ENCODE results near the gene ADD3.

ADD3 gene

DNA sequence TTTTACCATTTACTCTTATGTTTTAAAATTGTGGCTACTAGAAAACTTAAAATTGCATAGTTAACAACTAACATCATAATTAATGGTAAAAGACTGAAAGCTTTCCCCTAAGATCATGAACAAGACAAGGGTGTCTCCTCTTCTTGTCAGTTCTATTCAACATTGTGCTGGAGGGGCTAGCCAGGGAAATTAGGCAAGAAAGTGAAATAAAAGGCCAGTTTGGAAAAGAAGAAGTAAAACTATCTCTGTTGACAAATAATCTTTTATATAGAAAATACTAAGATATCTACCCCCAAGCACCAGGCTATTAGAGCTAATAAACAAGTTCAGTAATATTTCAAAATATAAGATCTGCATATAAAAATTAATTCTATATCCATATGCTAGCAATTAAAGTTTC, 152.7 kb downstream of the ADD3 start:
- H3K4me1 ChIP-seq (ENCODE audit: insufficient read depth, low read length), result peaks cover 18% of the 10 kb centered on the region

DNA sequence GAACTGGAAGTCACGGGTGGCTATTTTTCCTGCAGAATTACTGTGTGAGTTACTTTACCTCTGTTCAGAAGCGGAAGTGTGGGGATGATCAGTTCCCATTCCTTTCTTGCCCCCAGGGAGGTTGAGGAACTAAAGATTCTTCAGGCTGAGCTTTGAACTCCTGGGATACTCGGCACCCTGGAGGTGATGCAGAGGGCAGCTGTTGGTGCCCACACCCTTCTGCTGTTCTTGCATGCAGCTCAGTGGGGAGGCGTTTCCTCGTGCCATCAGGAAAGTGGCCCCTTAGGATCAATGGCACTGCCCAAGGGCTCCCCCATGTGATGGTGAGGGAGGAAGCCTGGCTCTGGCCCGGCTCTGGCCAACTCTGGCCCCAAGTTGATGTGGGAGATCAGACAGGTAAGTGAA, 155.0 kb downstream of the ADD3 start:
- Histone ChIP-seq H3K4me1 (ENCODE audit: insufficient read depth, low read length) (peaks cover 18% of the 10 kb centered on the region), H3K36me3 (ENCODE audit: insufficient read depth, low read length) (no peaks in the 10 kb centered on the region), H3K9ac (ENCODE audit: low read depth, low read length) (no peak overlapping the region), H3K27me3 (ENCODE audit: insufficient read depth, low read length) (peaks cover 97% of the 10 kb centered on the region), H3K4me3 (ENCODE audit: low read length) (no peak overlapping the region), H3K27ac (ENCODE audit: low read depth, low read length) (no peak overlapping the region), H3K9me3 (ENCODE audit: insufficient read depth, low read depth, low read length) (no peaks in the 10 kb centered on the region)
- WGBS, result 47% methylated on average over 6 of the region's 6 CpGs

More for the DNA sequence above, 152.7 kb downstream of the ADD3 start:
- no peak overlapping the region for H3K27ac ChIP-seq (ENCODE audit: low read depth, low read length)
- no peaks in the 10 kb centered on the region for H3K9me3 ChIP-seq (ENCODE audit: insufficient read depth, low read depth, low read length)
- no peak overlapping the region for H3K9ac ChIP-seq (ENCODE audit: low read depth, low read length)
- H3K36me3 ChIP-seq (ENCODE audit: insufficient read depth, low read length), result no peaks in the 10 kb centered on the region
- peaks cover 87% of the 10 kb centered on the region for H3K27me3 ChIP-seq (ENCODE audit: insufficient read depth, low read length)
- no peak overlapping the region for H3K4me3 ChIP-seq (ENCODE audit: low read length)

DNA sequence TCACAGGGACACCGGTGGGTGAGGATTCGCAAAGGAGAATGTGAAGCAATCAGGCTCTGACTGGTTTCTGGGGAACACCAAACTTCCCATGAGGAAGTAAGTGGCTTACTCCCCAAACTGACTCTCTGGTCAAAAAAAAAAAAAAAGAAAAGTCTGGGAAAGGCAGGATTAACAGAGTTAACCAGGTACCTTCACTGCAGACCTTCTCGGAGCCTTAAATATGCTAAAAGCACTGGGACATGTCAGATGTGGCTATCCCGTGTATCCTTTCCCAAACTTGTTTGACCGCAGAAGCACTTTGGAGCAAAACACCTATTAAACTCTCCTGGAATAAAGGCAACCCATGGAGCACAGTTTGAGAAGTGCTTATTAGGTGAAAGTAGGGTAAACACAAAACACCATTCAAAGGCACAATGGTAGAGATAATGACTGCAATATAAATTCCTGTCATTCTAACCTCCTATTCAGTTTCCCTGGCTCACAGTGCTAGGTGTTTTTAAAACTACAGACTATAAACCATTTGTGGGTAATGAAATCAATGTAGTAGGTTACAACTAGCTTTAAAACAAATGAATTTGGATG, 155.5 kb downstream of the ADD3 start:
- Histone ChIP-seq H3K4me3 (ENCODE audit: low read length) (no peak overlapping the region), H3K27ac (ENCODE audit: low read depth, low read length) (no peak overlapping the region; the same call in 1 of the 2 replicates)
- WGBS, result 39% methylated on average over 5 of the region's 5 CpGs

DNA sequence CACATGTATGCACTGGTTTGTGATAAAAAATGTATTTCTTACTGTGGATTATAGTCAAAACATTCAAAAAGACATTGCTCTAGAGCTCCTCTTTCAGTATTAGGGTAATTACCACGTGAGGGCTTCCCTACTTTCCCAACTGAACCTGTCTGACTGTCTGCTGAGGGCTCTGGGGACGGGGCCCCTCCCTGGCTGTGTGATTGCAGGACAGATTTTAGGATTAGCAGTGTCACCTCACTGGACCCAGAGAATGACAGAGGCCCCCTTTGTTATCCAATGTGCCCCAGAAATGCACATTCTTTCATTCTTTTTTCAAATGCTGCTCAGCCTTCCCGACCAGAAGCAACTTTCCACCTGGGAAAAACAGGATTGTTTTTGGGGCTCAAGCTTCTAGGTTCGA, 156.1 kb downstream of the ADD3 start:
- 48% methylated on average over 4 of the region's 4 CpGs for WGBS
- Histone ChIP-seq H3K27me3 (ENCODE audit: insufficient read depth, low read length) (peaks cover 97% of the 10 kb centered on the region), H3K9ac (ENCODE audit: low read depth, low read length) (no peak overlapping the region), H3K9me3 (ENCODE audit: insufficient read depth, low read depth, low read length) (no peaks in the 10 kb centered on the region), H3K4me3 (ENCODE audit: low read length) (no peak overlapping the region), H3K27ac (ENCODE audit: low read depth, low read length) (no peak overlapping the region; the same call in 1 of the 2 replicates), H3K4me1 (ENCODE audit: insufficient read depth, low read length) (peaks cover 26% of the 10 kb centered on the region), H3K36me3 (ENCODE audit: insufficient read depth, low read length) (no peaks in the 10 kb centered on the region)

More for the DNA sequence above, 155.5 kb downstream of the ADD3 start:
- H3K36me3 ChIP-seq (ENCODE audit: insufficient read depth, low read length), result no peaks in the 10 kb centered on the region
- peaks cover 21% of the 10 kb centered on the region for H3K4me1 ChIP-seq (ENCODE audit: insufficient read depth, low read length)
- H3K27me3 ChIP-seq (ENCODE audit: insufficient read depth, low read length), result peaks cover 97% of the 10 kb centered on the region
- H3K9me3 ChIP-seq (ENCODE audit: insufficient read depth, low read depth, low read length), result no peaks in the 10 kb centered on the region
- H3K9ac ChIP-seq (ENCODE audit: low read depth, low read length), result no peak overlapping the region

DNA sequence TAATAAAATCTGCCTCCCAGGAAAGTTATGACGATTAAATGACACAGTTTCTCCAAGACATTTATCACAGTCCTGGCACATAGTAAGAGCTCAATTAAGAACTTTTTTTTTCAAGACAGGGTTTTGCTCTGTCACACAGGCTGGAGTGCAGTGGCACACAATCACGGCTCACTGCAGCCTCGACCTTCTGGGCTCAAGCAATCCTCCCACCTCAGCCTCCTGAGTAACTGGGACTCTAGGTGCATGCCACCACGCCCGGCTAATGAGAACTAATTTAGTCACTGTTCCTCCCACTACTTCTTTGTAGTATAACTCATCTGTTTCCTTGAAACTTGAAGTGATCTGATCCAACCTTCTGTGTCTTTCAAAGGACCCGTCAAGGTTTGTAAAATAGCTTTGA, 157.5 kb downstream of the ADD3 start:
- no peak overlapping the region for H3K4me3 ChIP-seq (ENCODE audit: low read length)
- H3K27me3 ChIP-seq (ENCODE audit: insufficient read depth, low read length), result peaks cover 97% of the 10 kb centered on the region
- no peak overlapping the region for H3K27ac ChIP-seq (ENCODE audit: low read depth, low read length)
- no peaks in the 10 kb centered on the region for H3K9me3 ChIP-seq (ENCODE audit: insufficient read depth, low read depth, low read length)
- WGBS, result 87% methylated on average over 6 of the region's 6 CpGs
- no peak overlapping the region for H3K9ac ChIP-seq (ENCODE audit: low read depth, low read length)
- H3K36me3 ChIP-seq (ENCODE audit: insufficient read depth, low read length), result no peaks in the 10 kb centered on the region
- H3K4me1 ChIP-seq (ENCODE audit: insufficient read depth, low read length), result peaks cover 40% of the 10 kb centered on the region

DNA sequence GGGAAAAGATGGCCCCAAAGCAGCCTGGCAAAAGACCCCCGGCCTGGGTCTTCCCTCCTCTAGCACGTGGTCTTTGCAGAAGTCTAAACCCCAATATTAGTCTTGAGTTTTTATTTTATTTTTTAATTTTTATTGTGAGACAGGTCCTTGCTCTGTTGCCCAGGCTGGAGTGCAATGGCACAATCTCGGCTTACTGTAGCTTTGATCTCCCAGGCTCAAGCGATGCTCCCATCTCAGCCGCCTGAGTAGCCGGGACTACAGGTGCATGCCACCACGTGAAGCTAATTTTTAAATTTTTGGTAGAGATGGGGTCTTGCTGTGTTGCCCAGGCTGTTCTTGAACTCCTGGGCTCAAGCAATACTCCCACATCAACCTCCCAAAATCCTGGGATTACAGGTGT, 159.4 kb downstream of the ADD3 start:
- Histone ChIP-seq H3K36me3 (ENCODE audit: insufficient read depth, low read length) (no peaks in the 10 kb centered on the region), H3K9me3 (ENCODE audit: insufficient read depth, low read depth, low read length) (no peaks in the 10 kb centered on the region), H3K27ac (ENCODE audit: low read depth, low read length) (no peak overlapping the region), H3K4me1 (ENCODE audit: insufficient read depth, low read length) (peaks cover 51% of the 10 kb centered on the region), H3K4me3 (ENCODE audit: low read length) (no peak overlapping the region), H3K27me3 (ENCODE audit: insufficient read depth, low read length) (peaks cover 100% of the 10 kb centered on the region), H3K9ac (ENCODE audit: low read depth, low read length) (no peak overlapping the region)
- 87% methylated on average over 6 of the region's 7 CpGs for WGBS

DNA sequence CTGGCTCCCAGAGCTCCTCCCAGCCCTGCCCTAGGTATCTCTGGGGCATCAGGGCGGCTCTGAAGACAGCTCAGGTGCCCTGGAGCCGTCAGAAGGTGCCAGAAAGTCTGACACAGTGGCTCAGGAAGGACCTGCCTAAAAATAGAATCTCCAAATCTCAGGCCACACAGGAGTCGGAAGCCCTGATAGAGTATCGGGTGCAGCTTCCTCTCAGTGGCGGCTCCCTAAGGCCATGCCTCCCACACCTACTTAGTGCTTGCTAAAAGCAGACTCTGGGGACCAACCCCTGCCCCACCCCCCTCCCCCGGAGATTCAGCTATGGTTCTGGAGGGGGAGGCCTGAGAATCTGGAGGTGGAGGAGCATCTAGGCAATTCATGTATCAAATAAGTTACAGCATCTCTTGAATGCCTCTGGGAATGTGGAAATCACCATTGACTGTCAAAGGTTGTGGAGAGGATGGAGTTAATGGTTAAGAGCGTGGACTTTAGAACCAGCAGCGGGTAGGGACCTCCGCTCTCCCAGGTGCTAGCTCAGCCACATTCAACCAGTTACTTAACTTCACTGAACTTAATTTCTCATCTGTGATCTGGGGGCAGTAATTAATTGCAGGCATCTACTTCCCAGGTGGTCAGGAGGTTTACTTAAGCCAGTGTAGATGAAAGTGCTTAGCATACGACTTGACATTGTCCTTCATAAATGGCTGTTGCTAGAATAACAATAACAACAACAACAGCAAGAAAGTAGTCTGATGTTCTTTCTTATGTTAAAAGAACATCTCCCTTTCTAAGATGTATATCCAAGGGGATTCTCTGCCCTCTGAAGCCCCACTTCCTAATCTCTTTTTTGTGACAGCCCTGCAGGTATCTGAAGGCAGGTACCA, 161.1 kb downstream of the ADD3 start:
- H3K4me3 ChIP-seq (ENCODE audit: low read length), result no peak overlapping the region
- peaks cover 100% of the 10 kb centered on the region for H3K27me3 ChIP-seq (ENCODE audit: insufficient read depth, low read length)
- H3K27ac ChIP-seq (ENCODE audit: low read depth, low read length), result no peak overlapping the region
- peaks cover 37% of the 10 kb centered on the region for H3K4me1 ChIP-seq (ENCODE audit: insufficient read depth, low read length)
- no peaks in the 10 kb centered on the region for H3K36me3 ChIP-seq (ENCODE audit: insufficient read depth, low read length)
- WGBS, result under 1% methylated on average over 9 of the region's 10 CpGs
- H3K9ac ChIP-seq (ENCODE audit: low read depth, low read length), result no peak overlapping the region
- no peaks in the 10 kb centered on the region for H3K9me3 ChIP-seq (ENCODE audit: insufficient read depth, low read depth, low read length)

DNA sequence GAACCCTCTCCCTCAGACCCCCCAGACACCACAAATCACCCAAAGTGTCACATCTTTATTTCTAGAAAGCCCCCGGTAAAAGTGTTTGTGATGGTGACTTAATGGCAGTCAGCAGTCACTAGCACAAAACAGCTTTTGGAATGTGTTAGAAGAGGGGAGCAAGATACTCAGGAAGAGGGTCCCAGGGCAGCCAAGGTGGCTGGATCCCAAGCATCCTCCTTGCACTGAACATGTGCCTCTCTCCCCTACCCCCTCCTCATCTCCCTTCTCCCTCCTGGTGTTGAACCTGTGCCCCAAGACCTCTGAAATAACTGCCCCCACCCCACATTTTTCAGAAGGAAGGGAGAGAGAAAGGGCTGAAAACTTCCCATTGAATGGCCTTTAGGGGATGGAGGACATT, 161.8 kb downstream of the ADD3 start:
- 0% methylated on average over 1 of the region's 1 CpG for whole genome bisulfite sequencing
- Histone ChIP-seq H3K9ac (ENCODE audit: low read depth, low read length) (no peak overlapping the region), H3K27me3 (ENCODE audit: insufficient read depth, low read length) (peaks cover 100% of the 10 kb centered on the region), H3K36me3 (ENCODE audit: insufficient read depth, low read length) (no peaks in the 10 kb centered on the region), H3K4me3 (ENCODE audit: low read length) (no peak overlapping the region), H3K9me3 (ENCODE audit: insufficient read depth, low read depth, low read length) (no peaks in the 10 kb centered on the region), H3K4me1 (ENCODE audit: insufficient read depth, low read length) (peaks cover 41% of the 10 kb centered on the region), H3K27ac (ENCODE audit: low read depth, low read length) (no peak overlapping the region)

DNA sequence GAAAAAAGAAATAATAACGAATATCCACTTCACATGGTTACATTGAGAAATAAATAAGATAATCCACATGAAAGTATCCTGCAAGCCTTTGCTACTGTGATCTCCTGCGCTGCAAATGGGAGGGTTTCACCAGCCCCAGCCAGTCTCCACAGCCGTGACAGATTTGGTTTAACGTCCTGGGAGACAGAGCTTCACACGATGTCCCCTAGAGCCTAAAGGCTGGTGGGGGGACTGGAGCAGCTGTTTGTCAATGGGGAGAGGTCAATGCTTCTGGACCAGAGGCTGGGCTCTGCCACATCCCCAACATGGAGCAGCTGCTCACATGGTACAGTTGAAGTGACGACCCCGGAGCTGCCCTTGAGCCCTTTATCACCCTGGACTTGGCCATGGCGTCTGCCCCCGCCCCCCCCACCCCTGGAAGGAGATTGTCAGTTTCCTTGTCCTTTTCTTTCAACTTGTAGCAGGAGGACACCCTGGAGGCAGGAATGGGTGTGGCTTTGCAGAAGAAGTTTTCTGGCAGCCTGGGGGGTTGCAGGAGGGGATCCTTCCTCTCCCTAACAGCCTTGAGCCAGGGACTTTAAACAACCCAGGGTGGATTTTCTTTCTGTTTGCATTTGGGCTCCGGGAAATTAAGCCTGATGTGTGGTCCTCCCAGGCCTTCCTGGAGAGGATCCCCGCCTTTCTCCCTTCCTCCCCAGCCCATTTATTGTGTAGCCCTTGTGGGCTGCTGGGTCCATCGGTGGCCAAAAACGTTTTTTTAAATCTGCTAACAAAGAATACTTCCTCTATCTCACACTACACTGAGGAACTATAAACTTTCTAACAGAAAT, 162.6 kb downstream of the ADD3 start:
- Histone ChIP-seq H3K4me3 (ENCODE audit: low read length) (no peak overlapping the region), H3K27ac (ENCODE audit: low read depth, low read length) (no peak overlapping the region), H3K9ac (ENCODE audit: low read depth, low read length) (no peak overlapping the region), H3K9me3 (ENCODE audit: insufficient read depth, low read depth, low read length) (no peaks in the 10 kb centered on the region), H3K4me1 (ENCODE audit: insufficient read depth, low read length) (peaks cover 48% of the 10 kb centered on the region), H3K36me3 (ENCODE audit: insufficient read depth, low read length) (no peaks in the 10 kb centered on the region), H3K27me3 (ENCODE audit: insufficient read depth, low read length) (peaks cover 100% of the 10 kb centered on the region)
- 3% methylated on average over 13 of the region's 13 CpGs for WGBS

DNA sequence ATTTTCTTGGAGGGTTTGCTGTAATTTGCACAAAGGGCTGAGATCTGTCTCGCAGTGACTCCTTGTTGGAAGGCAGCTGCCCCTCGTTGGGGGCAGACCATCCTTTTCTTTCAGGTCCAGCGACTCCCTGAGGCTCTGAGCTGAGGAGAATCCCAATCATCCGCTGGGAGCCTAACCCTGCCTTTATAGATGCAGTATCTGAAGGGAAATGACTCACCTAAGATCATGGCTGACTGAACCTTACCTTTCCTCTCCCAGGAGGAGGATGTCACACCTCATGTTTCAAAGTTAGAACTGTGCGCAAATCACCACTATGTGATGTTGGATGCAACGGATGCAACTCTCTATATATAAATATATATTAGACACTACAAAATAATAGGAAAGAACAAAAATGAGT, 163.2 kb downstream of the ADD3 start:
- WGBS, result 1% methylated on average over 4 of the region's 6 CpGs
- Histone ChIP-seq H3K27me3 (ENCODE audit: insufficient read depth, low read length) (peaks cover 100% of the 10 kb centered on the region), H3K4me3 (ENCODE audit: low read length) (no peak overlapping the region), H3K27ac (ENCODE audit: low read depth, low read length) (no peak overlapping the region), H3K36me3 (ENCODE audit: insufficient read depth, low read length) (no peaks in the 10 kb centered on the region), H3K9me3 (ENCODE audit: insufficient read depth, low read depth, low read length) (no peaks in the 10 kb centered on the region), H3K9ac (ENCODE audit: low read depth, low read length) (no peak overlapping the region), H3K4me1 (ENCODE audit: insufficient read depth, low read length) (peaks cover 55% of the 10 kb centered on the region)

DNA sequence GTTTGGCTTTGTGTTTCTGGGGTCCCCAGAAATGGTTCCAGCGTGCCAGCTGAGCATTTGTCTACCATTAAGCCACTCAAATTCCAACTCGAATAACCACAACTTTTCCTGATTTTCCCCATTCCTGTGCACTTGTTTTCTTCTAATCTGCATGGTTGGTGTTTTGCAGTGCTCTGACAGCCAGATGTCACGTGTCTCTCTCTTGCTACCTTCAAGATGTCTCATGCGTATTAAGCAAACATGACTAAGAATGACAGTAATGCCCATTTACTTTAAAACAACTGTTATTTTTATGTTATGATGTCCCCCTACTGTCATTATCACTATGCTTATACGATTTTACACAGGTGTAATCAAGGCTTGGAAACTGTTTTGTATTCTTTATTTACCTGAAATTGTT, 164.4 kb downstream of the ADD3 start:
- no peaks in the 10 kb centered on the region for H3K9me3 ChIP-seq (ENCODE audit: insufficient read depth, low read depth, low read length)
- no peak overlapping the region for H3K4me3 ChIP-seq (ENCODE audit: low read length)
- no peak overlapping the region for H3K9ac ChIP-seq (ENCODE audit: low read depth, low read length)
- H3K4me1 ChIP-seq (ENCODE audit: insufficient read depth, low read length), result peaks cover 62% of the 10 kb centered on the region
- H3K36me3 ChIP-seq (ENCODE audit: insufficient read depth, low read length), result no peaks in the 10 kb centered on the region
- H3K27me3 ChIP-seq (ENCODE audit: insufficient read depth, low read length), result peaks cover 97% of the 10 kb centered on the region
- 73% methylated on average over 4 of the region's 5 CpGs for whole genome bisulfite sequencing
- no peak overlapping the region for H3K27ac ChIP-seq (ENCODE audit: low read depth, low read length)
